Activated T-helper 2 cell treated with anti-CD3 and anti-CD28 coated beads, Interferon-gamma antibody, Interleukin-2, Interleukin-4, amounts not matched to agents 10 μg/mL and 5 μg/mL and 100 μg/mL, durations not matched to agents 14 hours and 24 hours and 36 hours (primary cell): ENCODE data around the gene SLC25A5. TPM values are rescaled to one million over a fixed set of nuclear protein-coding genes. Genes with fewer than 3 reads are reported as not detected.

Experiments used
- DNase-seq: peaks from one replicate; pipeline ENCODE4 v3.0.0; 2021; ENCODE audit warnings: low spot score
- H3K27ac Mint-ChIP-seq: one replicate; pipeline ENCODE4 v1.8.0; 2021; ENCODE audit warnings: mixed read lengths
- H3K27me3 Mint-ChIP-seq: one replicate; pipeline ENCODE4 v1.8.0; 2021; ENCODE audit warnings: low read depth, mixed read lengths
- H3K36me3 Mint-ChIP-seq: one replicate; pipeline ENCODE4 v1.8.0; 2021; ENCODE audit warnings: low read depth, mixed read lengths
- H3K4me1 Mint-ChIP-seq: one replicate; pipeline ENCODE4 v1.8.0; 2021; ENCODE audit warnings: low read depth, mixed read lengths
- H3K4me3 Mint-ChIP-seq: one replicate; pipeline ENCODE4 v1.8.0; 2021; ENCODE audit warnings: low read depth, mild to moderate bottlenecking, moderate library complexity, mixed read lengths
- H3K9me3 Mint-ChIP-seq: one replicate; pipeline ENCODE4 v1.8.0; 2021; ENCODE audit warnings: mixed read lengths
- intact Hi-C: fragments of 100-400 bp; cut with micrococcal nuclease; formaldehyde crosslinking; loops from one replicate; pipeline ENCODE4 v1.15.1; 2023
- total RNA-seq: library from RNA; stranded (reverse); gene quantifications from 2 replicates; pipeline ENCODE4 v1.2.3, GENCODE V29; 2022

The SLC25A5 gene
- total RNA-seq, 1 donor from 2014 or later = 523 TPM

- intact Hi-C loops = no loop called here
- H3K4me3 Mint-ChIP-seq = no peak overlapping the region
Measured at GRCh38 chrX:119459181-119459580, 9.1 kb upstream of the SLC25A5 start.

GRCh38 chrX:119465555-119465954, 2.7 kb upstream of the SLC25A5 start:
- no peak overlapping the region for H3K27ac Mint-ChIP-seq
- peaks cover 8% of the 10 kb centered on the region for H3K4me1 Mint-ChIP-seq
- no peak overlapping the region for H3K4me3 Mint-ChIP-seq
- no peaks in the 10 kb centered on the region for H3K9me3 Mint-ChIP-seq
- H3K27me3 Mint-ChIP-seq = no peaks in the 10 kb centered on the region
- intact Hi-C loops = loop anchor here (5.0 kb wide), 1 partner anchor 227 kb away; the partner anchor contains the start of gene SEPTIN6
- no peak for DNase-seq
- peaks cover 15% of the 10 kb centered on the region for H3K36me3 Mint-ChIP-seq

More at GRCh38 chrX:119459181-119459580, 9.1 kb upstream of the SLC25A5 start:
- no peak overlapping the region for H3K27ac Mint-ChIP-seq
- H3K27me3 Mint-ChIP-seq = no peaks in the 10 kb centered on the region
- no peak for DNase-seq
- no peaks in the 10 kb centered on the region for H3K36me3 Mint-ChIP-seq
- H3K4me1 Mint-ChIP-seq = no peaks in the 10 kb centered on the region
- no peaks in the 10 kb centered on the region for H3K9me3 Mint-ChIP-seq

- no peaks in the 10 kb centered on the region for H3K27me3 Mint-ChIP-seq
- H3K36me3 Mint-ChIP-seq = peaks cover 20% of the 10 kb centered on the region
- H3K27ac Mint-ChIP-seq = no peak overlapping the region
- intact Hi-C loops = loop anchor here (5.0 kb wide), 1 partner anchor 225 kb away; the partner anchor contains the start of gene SEPTIN6
- no peaks in the 10 kb centered on the region for H3K9me3 Mint-ChIP-seq
- no peak overlapping the region for H3K4me3 Mint-ChIP-seq
- peaks cover 8% of the 10 kb centered on the region for H3K4me1 Mint-ChIP-seq
- no peak for DNase-seq
Measured at GRCh38 chrX:119466970-119467369, 1.3 kb upstream of the SLC25A5 start.

- Mint-ChIP-seq H3K27me3 (no peaks in the 10 kb centered on the region), H3K4me3 (no peak overlapping the region)
Measured at GRCh38 chrX:119467433-119467832, 811 bp upstream of the SLC25A5 start.

GRCh38 chrX:119468551-119469312, 488 bp downstream of the SLC25A5 start:
- H3K36me3 Mint-ChIP-seq = peaks cover 20% of the 10 kb centered on the region
- intact Hi-C loops = loop anchor here (2.0 to 5.0 kb wide), 2 partner anchors 70 to 224 kb away; partner anchors contain the start of genes SEPTIN6 and SLC25A43

More at GRCh38 chrX:119467433-119467832, 811 bp upstream of the SLC25A5 start:
- Mint-ChIP-seq H3K9me3 (no peaks in the 10 kb centered on the region), H3K4me1 (peaks cover 8% of the 10 kb centered on the region), H3K36me3 (peaks cover 20% of the 10 kb centered on the region), H3K27ac (no peak overlapping the region)
- intact Hi-C loops = loop anchor here (5.0 kb wide), 1 partner anchor 225 kb away; the partner anchor contains the start of gene SEPTIN6
- no peak for DNase-seq

GRCh38 chrX:119469313-119469635, 1.0 kb downstream of the SLC25A5 start:
- Mint-ChIP-seq H3K4me3 (peak overlapping the region; percentile 88), H3K27me3 (no peaks in the 10 kb centered on the region)

More at GRCh38 chrX:119468551-119469312, 488 bp downstream of the SLC25A5 start:
- Mint-ChIP-seq H3K4me3 (peak overlapping the region; percentile 88), H3K27me3 (no peaks in the 10 kb centered on the region), H3K9me3 (no peaks in the 10 kb centered on the region), H3K27ac (peak overlapping the region; percentile 90), H3K4me1 (peaks cover 8% of the 10 kb centered on the region)
- DNase-seq = peak; percentile 84

GRCh38 chrX:119474615-119475388, 6.6 kb downstream of the SLC25A5 start:
- Mint-ChIP-seq H3K4me1 (peaks cover 7% of the 10 kb centered on the region), H3K36me3 (peaks cover 13% of the 10 kb centered on the region), H3K4me3 (no peak overlapping the region), H3K27ac (no peak overlapping the region), H3K27me3 (peaks cover 3% of the 10 kb centered on the region), H3K9me3 (no peaks in the 10 kb centered on the region)
- no peak for DNase-seq
- intact Hi-C loops = no loop called here

More at GRCh38 chrX:119469313-119469635, 1.0 kb downstream of the SLC25A5 start:
- peaks cover 20% of the 10 kb centered on the region for H3K36me3 Mint-ChIP-seq
- peak overlapping the region; percentile 85 for H3K27ac Mint-ChIP-seq
- intact Hi-C loops = loop anchor here (2.0 to 5.0 kb wide), 2 partner anchors 70 to 223 kb away; partner anchors contain the start of genes SEPTIN6 and SLC25A43
- peaks cover 8% of the 10 kb centered on the region for H3K4me1 Mint-ChIP-seq
- no peak for DNase-seq
- H3K9me3 Mint-ChIP-seq = no peaks in the 10 kb centered on the region

- no peak for DNase-seq
- Mint-ChIP-seq H3K27ac (no peak overlapping the region), H3K4me3 (no peak overlapping the region), H3K27me3 (peaks cover 3% of the 10 kb centered on the region), H3K9me3 (no peaks in the 10 kb centered on the region), H3K36me3 (peaks cover 5% of the 10 kb centered on the region), H3K4me1 (peaks cover 4% of the 10 kb centered on the region)
- intact Hi-C loops = no loop called here
Measured at GRCh38 chrX:119475389-119476101, 7.3 kb downstream of the SLC25A5 start.

- H3K9me3 Mint-ChIP-seq = no peaks in the 10 kb centered on the region
- H3K4me3 Mint-ChIP-seq = no peak overlapping the region
- intact Hi-C loops = no loop called here
- H3K27ac Mint-ChIP-seq = no peak overlapping the region
- DNase-seq = no peak
- no peaks in the 10 kb centered on the region for H3K36me3 Mint-ChIP-seq
- peaks cover 10% of the 10 kb centered on the region for H3K4me1 Mint-ChIP-seq
- H3K27me3 Mint-ChIP-seq = peaks cover 3% of the 10 kb centered on the region
Measured at GRCh38 chrX:119477812-119478232, 9.6 kb downstream of the SLC25A5 start.

- no peak overlapping the region for H3K4me3 Mint-ChIP-seq
- H3K27ac Mint-ChIP-seq = no peak overlapping the region
- no peaks in the 10 kb centered on the region for H3K36me3 Mint-ChIP-seq
- H3K4me1 Mint-ChIP-seq = peaks cover 11% of the 10 kb centered on the region
- H3K27me3 Mint-ChIP-seq = peaks cover 3% of the 10 kb centered on the region
- H3K9me3 Mint-ChIP-seq = no peaks in the 10 kb centered on the region
- DNase-seq = no peak
- intact Hi-C loops = no loop called here
Measured at GRCh38 chrX:119478504-119478903, 10.3 kb downstream of the SLC25A5 start.

GRCh38 chrX:119479845-119480244, 11.6 kb downstream of the SLC25A5 start:
- no peaks in the 10 kb centered on the region for H3K9me3 Mint-ChIP-seq
- H3K27ac Mint-ChIP-seq = no peak overlapping the region
- no peak for DNase-seq
- peaks cover 11% of the 10 kb centered on the region for H3K4me1 Mint-ChIP-seq
- H3K36me3 Mint-ChIP-seq = no peaks in the 10 kb centered on the region
- peaks cover 3% of the 10 kb centered on the region for H3K27me3 Mint-ChIP-seq
- H3K4me3 Mint-ChIP-seq = no peak overlapping the region
- intact Hi-C loops = loop anchor here (10.0 kb wide), 2 partner anchors 95 to 405 kb away; partner anchors contain the start of gene UBE2A

GRCh38 chrX:119481323-119481801, 13.1 kb downstream of the SLC25A5 start:
- Mint-ChIP-seq H3K27ac (no peak overlapping the region), H3K4me3 (no peak overlapping the region), H3K4me1 (peaks cover 13% of the 10 kb centered on the region), H3K36me3 (no peaks in the 10 kb centered on the region), H3K9me3 (no peaks in the 10 kb centered on the region), H3K27me3 (no peaks in the 10 kb centered on the region)
- DNase-seq = no peak
- intact Hi-C loops = loop anchor here (10.0 kb wide), 2 partner anchors 93 to 403 kb away; partner anchors contain the start of gene UBE2A
